Activated naive CD4-positive, alpha-beta T cell (primary cell): ENCODE measurements around the gene RHCG.

Experiments used
- DNase-seq, 4 experiments: peaks; one replicate each; lab custom pipeline; 2025; lab: John Stamatoyannopoulos, UW

Gene RHCG

DNA sequence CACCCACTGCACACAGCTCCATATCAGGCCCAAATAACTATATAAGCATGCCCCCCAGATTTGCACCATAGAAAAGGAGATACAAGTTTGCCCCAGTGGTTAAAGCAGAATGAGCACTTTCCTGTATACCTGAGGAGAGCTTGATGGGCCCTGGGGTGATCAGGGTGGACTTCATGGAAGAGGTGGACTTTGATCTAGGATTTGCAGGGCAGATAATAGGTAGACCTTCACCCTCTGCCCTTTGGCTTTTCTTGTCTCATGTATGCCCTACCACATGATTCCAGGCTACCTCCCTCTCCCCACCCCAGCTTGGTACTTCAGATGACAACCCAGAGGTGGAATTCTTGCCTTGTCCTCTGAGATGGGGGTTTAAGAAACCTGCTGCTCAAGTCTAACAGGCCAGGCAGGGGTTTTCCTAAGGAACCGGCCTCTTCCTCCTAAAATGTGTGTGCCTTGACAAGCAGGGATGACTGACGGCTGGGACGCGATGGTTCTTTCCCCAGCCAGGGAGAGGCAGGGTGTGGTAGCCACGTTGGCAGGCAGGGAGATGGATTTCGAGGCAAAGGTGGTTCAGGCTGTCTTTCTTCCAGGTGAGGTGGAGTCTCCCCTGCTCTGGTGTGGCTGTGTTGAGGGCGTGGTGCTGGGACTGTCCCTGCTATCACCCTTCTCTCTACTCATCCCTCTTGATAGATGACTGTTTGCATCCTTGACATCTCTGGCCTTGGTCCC, 6.6 kb upstream of the RHCG start:
- no peak for DNase-seq

DNA sequence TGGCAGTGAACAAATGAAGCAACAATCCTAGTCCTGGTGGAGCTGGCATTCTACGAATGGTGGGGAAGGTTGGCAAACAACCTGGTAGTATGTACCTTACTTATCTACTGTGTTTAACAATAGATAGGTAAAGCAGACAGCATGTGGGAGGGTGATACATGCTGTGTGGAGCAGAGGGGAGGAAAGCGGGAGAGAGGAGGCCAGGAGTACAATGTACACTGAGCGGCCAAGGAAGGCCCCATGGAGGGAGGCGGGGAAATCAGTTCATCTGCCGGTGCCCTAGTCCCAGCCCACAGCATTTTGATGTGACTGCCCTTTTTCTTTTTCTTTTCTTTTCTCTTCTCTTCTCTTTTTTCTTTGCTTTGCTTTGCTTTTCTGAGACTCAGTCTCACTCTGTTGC, 5.3 kb upstream of the RHCG start:
- no peak for DNase-seq

DNA sequence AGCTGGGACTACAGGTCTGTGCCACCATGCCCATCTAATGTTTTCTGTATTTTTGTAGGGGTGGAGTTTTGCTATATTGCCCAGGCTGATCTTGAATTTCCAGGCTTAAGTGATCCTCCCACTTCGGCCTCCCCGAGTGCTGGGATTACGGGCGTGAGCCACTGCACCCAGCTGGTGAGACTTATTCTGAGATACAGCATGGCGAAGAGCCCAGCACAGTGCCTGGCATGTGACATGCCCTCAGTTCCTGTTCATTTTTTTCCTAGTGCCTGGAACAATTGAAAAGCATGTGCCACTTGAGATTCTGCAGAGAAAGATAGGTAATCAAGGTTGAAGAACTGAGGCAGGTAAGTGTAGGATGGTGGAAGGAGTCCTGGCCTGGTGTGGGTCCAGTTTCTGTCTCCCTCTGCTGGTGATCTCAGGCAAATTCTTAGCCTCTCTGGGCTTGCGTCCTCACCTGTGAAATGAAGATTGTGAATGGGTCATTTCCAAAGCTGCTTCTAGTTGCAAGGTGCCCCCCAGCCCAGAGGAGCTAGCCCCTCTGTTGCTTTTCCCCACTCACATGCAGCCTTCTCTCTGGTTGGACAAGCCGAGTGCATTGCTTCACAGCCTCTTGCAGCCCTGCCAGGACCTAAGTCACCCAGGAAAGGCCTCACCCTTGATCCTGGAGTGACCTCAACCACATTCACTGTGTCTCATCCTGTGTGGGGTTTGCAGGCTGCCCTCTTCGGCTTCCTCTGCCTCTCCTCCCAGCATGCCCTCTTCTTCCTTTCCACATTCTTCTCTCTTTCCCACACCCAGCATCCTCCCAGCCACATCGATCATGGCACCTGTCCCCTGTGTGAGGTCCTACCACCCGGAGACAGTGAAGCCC, 4.3 kb upstream of the RHCG start:
- no peak for DNase-seq

DNA sequence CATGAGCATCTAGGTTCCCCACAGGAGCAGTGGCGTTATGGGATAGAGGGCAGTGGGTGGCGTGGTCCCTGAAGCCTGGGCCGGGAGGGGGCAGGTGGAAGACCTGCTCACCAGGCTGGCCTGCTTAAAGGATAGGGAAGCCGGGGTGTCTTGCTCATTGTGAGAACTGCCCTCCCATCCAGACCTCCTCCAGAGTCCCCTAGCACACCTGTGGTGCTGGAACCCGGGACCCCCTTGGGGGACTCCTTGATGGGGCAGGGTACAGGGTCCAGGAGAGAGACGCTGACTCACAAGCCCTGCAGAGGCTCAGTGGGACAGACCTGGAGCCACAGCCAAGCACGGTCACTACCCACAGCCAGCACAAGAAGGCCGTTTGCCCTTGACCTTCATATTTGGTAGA, 2.8 kb upstream of the RHCG start:
- no peak for DNase-seq

DNA sequence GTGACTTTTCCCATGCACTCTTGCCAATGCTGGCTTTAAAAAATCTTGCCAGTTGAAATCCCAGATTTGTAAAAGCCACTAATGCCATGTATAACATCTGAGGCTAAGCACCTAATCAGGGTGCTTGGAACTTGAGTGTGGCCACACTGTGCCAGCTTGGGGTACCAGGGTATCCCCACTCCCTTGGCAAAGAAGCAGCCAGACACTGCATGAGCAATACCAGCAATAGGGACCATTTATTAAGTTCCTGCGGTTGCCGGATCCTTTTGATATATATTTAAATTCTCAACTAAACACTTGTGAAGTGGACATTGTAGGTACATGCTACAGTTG, 2.2 kb upstream of the RHCG start:
- DNase-seq = no peak

DNA sequence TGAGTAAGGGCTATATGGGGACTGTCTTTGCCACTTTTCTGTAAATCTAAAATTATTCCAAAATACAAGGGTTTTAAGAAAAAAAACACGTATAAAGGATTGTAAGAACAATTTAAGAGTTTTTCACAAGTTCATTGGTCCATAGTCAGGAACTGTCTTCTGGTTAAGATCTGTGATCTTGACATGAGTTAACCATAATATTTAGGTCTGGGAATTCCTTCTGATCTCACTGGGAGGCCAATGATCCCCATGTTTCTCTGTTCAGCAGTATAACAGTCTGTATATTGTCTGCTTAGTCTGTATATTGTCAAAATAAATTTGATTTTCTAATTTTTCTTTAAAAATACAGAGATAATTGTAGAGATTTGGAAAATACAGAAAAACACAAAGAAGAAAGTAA, 848 bp upstream of the RHCG start:
- no peak for DNase-seq

DNA sequence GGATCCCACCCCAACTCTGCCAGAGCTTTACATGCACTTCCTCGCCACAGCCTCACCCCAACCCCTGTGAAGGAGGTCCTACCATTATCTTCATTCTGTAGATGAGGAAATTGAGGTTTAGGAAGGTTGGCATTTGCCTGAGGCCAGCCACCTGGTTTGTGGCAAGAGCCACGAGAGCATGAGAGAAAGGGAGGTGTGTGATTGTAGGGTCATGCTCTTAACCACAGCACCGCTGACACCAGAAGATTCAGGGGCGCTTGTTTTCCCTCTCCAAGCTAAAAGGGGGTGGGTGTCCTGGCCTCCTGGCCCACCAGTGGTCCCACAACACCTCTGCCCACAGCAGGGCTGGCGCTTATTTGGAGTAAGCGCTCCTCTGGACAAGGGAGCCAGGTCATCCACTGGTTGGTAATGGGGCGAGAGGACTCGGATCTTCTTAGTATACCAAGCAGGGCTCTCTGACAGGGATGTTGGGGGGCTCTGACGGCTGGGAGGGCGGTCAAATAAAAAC, 691 bp downstream of the RHCG start:
- DNase-seq = no peak

DNA sequence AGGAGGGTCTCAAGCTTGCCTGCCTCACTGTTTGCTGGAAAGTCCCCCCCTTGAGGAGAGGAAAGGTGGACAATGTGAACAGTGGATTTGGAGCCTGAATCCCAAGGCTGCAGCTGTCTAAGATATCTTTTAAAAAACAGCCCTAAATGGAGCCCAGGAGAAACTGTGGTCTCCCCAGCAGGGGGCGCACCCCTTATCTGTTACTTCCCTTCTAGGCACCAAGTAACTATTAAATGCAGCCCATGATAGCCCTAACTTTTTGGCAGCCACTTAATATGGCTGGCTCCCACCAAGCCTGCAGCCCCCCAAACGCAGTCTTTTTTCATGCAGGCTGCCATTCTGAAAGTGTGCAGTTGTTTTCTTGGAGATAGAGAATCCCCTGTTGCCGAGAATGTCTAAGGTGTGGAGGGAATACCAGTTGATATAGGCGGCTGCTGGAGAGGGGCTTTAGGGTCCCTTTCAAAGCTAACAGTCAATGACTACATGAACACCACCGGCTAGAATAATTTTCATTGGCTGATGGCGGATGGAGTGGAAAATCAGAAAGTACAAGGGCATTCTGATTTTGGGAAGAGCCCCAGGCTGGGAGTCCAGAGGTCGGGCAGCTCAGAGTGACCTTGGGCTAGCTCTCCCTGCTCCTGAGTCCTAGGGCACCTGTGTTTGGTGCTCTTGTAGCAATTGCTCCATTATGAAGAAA, 1.3 kb downstream of the RHCG start:
- no peak for DNase-seq

DNA sequence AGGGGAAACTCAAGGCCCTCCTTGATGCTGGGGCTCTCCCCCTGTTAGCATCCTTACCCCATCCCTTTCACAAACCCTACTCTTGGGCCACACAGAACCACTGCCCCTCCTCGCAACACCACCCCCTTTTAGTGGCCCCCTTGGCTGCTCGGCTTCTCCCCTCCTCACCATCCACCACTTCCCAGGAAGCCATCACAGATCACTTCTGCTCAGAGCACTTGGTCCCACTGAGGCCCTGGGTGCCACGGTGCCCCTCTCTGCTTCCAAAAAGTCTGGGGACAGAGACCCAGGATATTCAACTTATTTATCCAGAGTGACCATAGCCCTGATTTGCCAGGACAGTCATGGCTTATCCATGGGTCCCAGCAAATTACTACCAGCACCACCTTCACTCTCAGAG, 2.4 kb downstream of the RHCG start:
- DNase-seq = no peak

DNA sequence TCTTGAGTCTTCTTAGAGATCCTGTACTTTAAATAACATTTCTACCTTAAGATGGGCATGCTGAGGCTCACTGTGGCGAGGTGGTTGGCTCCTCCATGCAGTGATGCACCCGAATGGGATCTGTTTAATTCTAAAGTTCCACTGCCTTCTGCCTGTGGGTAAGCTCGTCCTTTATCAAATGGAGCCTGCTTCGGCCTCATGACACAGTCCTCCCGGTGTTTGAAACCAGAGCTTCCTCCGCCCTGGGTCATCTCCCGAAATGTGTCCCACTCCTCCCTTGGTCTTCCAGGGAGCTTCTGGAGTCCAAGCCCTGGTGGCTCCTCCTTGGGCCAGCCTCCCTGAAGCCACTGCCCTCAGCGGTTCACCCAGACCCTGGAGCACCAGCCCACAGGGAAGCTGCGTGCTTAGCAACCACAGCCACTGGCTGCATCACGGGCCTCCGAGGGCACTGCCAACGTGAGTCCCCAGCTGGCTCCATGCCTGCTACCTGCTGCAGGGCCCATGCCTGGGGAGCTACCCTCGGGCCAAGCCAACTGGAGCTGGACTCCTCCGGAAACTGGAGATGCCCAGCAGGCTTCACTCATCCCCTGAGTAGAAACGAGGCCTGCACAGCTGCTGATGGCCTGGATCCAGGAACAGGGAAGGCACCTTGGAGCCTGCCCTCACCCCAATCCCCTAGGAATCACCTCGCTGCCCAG, 3.3 kb downstream of the RHCG start:
- no peak for DNase-seq

DNA sequence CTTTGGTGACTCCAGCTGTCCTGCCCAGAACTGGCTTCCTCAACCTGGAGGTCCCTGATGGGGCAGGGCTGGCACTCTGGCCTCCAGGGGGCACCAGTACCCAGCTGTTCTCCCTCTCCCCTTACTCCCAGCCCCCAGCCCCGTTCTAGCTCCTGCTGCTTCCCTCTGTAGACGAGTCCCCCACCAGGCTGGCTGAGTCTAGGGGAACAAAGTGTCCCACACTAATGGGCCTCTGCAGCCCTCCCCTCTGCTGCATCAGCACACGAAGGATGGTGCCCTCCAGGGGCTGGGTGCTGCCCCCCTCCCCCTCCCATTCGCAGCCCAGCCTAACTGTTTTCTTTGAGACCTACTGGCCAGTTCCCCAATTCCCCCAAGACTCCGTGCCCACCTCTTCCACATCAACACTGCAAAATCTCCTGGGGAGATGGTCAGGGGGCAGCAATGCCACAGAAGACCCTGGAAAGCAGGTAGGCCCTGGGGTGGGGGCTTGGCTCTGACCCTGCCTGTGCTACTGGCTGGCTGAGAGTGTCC, 4.2 kb downstream of the RHCG start:
- no peak for DNase-seq

DNA sequence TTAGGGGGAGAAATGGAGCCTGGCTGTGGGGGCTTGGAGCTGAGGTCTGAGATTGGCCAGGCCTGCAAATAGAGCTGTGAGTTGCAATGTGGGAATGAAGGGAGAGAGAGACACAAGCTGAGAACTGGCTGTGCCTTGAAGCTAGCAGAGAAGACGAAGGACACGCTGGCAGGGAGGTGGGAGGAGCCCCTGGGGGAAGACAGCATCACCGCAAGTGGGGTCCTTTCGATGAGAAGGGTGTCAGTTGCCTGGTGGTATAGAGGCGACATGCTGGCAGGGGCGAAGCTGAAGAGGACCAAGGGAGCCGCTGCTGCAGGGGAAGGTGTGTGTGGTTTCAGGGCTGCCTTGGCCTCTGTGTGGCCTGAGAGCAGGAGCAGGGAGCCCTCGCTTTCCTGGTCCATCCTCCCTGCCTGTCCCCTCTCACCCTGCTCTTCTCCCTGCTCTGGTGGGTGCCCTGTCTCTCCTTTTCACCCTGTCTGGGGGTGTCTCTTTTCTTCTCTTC, 5.5 kb downstream of the RHCG start:
- DNase-seq = no peak

DNA sequence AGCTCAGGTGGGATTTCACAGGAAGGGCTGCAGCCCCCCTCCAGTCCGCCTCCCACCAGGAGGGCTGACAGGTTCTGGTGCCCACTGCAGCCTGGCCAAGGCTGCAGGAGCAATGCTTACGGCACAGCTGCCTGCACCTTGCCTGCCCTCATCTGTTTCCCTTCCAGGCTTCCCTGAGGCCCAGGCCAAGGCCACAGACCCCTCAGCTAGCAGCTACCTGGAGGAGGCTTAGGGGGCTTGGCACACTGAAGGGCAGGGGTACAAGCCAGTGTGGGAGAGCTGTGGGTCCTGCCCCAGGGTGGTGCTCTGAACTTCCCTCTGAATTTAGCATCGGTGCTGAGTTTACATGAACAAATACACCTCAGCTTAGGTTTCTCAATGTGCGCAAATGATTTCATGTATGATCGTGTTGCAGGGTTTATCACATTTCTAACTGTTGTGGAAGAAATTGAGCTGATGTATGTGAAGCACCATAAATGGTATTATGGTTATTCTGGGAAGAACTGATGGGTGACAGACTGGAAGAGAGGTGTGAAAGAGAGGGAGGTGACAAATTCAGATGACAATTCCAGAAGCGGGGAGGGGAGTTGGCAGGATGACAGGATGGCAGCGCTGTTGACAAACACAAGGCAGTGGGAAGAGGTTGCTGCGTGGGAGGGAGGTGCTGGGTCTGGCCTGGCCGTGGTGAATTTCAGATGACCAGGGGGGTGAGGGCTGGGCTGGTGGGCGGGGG, 6.1 kb downstream of the RHCG start:
- no peak for DNase-seq

DNA sequence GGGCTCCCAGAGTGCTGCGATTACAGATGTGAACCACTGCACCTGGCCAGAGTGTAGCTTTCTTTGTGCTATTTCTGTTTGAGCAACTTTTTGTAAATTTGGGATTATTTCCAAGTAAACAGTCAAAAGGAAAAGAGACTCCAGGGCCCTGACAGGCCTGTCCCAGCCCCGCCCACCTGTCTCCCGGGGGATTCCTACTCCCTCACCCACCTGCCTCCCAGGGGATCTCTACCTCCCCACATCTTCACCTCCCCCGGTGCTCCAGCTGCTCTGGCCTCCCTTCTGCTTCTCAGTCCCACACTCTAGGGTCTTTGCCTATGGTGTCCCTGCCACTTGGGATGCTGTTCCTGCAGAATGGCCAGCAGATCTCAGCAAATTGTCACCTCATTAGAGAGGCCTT, 7.0 kb downstream of the RHCG start:
- DNase-seq = no peak

DNA sequence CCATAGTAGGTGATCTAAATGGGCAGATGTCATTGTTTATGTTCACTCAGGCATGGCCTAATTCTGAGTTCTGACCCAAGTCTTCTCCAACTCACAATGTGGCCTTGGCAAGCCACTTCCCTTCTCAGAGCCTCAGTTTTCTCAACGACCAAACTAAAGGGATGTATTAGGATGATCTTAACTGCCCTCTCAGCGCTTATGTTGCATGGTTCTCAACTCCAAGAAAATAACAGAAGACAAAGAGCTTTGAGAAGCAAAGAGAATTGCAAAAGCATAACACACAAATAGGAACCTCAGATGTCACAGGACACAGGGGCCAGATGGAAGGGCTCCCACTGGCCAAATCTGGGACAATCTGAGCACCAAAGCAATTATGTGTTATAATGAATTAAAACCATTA, 8.6 kb downstream of the RHCG start:
- DNase-seq = no peak

DNA sequence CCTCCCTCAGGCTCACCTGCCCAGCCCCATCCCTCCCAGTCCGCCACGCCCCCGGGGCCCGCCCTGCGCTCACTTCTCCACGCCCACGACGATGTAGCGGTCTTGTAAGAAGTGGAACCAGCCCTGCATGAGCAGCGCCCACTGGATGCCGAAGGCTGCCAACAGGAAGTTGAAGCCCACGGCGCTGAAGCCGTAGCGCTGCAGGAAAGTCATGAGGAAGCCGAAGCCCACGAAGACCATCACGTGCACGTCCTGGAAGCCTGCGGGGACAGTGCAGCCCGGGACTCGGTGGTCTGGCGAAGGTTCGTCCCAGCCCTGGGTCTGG, 9.7 kb downstream of the RHCG start:
- DNase-seq = peak in 2 of 4 experiments; percentile 11 to 16

DNA sequence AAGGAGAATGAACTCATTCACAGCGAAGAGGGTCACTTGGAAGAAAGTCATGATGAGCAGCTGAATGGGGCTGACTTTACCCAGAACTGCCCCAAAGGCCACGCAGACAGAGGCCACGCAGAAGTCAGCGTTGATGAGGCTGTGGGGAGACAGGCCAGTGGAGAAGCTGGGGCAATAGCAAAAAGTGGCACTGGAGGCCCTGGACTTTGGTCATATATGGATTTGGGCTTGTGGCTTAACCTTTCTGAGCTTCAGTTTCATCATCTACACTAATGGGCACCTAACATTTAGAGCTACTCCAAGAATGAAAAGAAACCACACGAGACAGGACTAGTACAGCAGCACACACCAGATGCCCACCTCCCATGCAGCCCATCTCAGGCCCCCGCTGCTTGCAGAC, 13.3 kb downstream of the RHCG start:
- no peak for DNase-seq

DNA sequence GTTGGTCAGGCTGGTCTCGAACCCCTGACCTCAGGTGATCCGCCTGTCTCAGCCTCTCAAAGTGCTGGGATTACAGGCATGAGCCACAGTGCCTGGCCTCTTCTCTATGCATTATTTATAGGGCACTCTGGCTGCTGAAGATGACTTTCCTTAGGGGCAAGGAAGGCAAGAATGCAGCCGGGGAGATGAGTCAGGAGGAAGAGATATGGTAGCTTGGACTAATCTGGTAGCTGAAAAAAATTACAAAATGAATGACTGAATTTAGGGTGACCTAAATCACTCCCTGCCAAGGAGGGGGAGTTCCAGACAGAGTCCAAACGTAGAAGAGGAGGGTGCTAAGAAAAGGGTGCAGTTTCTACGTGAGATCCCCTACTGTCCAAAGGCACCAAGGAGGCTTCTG, 14.2 kb downstream of the RHCG start:
- DNase-seq = no peak

DNA sequence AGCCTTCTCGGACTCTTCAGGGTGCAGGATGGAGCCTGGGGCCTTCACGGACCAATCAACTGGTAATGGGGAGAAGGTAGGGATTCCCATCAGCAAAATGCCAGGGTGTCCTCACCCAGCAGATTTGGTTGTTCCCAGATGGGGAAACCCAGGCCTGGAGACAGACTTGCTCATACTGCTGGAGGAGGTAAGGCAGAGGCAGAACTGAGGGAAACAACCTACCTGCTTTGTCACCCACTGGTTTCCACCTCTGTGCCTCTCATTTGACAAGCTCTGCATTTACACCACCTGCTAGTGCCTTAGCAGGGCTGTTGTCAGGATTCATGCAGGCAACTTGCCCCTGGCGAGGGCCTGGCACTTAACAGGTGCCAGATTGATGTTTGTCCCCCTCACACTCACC, 15.9 kb downstream of the RHCG start:
- DNase-seq = no peak

DNA sequence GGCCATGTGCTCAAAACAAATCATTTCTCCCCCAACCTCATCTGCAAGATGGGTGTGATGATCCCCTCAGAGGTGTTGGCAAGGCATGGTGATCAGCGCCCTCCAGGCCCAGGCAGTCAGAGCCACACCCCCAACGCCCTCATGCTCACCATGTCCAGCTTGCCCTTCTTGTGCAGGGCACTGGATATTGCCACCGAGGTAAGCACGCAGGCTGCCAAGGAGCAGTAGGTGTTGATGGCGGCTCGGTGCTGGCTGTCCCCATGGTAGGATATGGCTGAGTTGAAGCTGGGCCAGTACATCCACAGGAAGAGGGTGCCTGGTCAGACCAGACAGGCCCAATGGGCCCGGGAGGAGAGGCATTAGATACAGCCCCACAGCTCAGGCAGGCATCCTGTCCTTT, 17.2 kb downstream of the RHCG start:
- DNase-seq = no peak
